AG08395 (cell line): ENCODE measurements around the gene POLR2J.
"Not testable (repeated sequence)": the region's sequence is repeated elsewhere in the genome, so short reads cannot be mapped to it uniquely, and the experiment has no call there.

Source experiments
- DNase-seq: peaks from one replicate; pipeline ENCODE4 v3.0.0; 2012; ENCODE audit warnings: mixed read lengths, low spot score

The POLR2J gene

GRCh38 chr7:102478314-102479208 lies at the start of gene POLR2J:
Gene POLR2J, minus strand, starts transcription at chr7:102478922. Its CDS starts 62 bp downstream, at chr7:102478860.
- not testable (repeated sequence) for DNase-seq

- DNase-seq: not testable (repeated sequence)
Observed at GRCh38 chr7:102527822-102528793, 49.4 kb upstream of the POLR2J start.

GRCh38 chr7:102527182-102527581 lies 48.5 kb upstream of the POLR2J start:
- DNase-seq: not testable (repeated sequence)

DNA sequence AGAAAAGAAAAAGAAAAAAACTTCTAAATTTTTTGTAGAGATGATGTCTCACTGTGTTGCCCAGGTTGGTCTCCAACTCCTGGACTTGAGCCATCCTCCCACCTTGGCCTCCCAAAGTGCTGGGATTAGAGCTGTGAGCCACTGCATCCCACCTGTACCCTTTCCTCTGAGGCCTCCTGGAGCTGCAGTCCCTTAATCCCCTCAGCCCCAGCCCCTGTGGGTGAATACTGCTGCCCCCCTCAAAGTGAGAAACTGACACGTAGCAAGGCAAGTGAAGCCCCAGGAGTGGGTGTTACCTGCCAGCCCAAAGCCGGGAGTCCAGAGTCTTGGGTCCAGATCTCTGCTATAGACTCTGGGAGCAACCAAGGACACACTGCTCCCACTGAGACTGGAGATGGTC lies 46.1 kb upstream of the POLR2J start:
- DNase-seq: not testable (repeated sequence)

DNA sequence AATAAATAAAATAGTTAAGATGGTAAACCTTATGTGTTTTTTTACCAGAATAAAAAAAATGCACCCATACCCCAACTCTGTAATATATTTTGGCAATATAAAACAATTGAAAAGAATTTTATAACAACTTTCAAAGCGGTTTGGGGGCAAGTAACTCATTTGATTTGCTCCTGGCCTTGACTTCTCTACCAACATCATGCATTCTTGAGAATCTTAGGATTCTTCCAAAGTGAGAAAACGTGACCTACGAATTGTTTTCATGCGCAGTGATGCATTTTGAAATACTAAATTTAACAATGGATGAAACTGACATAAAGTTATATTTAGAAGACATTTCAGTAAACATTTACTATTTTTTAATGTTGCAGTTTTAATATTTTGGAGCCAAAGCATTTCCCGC lies 42.1 kb upstream of the POLR2J start:
- not testable (repeated sequence) for DNase-seq

DNA sequence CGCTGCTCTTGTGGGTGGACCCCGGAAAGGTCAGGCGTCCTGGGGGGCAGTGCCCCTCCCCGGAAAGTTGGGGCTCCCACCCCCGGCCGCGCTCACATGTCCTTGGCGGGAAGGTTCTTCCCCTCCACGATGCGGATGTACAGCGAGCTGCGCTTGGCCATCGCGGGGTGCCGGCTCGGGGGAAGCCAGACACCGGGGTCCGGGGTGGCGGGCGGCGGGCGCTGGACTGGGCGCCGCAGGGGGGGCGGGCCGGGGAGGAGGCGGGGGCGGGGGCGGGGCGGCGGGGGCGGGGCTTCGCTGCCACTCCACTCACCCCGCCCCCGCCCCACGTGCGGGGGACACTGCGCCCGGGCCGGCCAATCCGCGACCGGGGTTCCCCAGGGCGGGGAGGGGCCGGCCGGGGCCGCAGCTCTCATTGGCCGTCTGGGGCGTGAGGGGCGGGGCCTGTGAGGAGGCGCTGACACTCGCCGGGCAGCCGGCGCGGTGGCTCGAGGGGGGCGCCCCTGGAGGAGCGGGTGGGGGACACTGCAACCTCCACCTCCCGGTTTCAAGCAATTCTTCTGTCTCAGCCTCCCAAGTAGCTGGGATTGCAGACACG lies 38.9 kb upstream of the POLR2J start, which contains the start of gene RASA4B:
RASA4B (minus strand) TSS at position 228 of the 598 bp plus-strand sequence; CDS start at position 161, 67 bp downstream.
- not testable (repeated sequence) for DNase-seq

GRCh38 chr7:102516951-102517350 lies 38.2 kb upstream of the POLR2J start:
- DNase-seq: not testable (repeated sequence)

- DNase-seq: not testable (repeated sequence)
Observed at GRCh38 chr7:102515889-102516288, 37.2 kb upstream of the POLR2J start.

DNA sequence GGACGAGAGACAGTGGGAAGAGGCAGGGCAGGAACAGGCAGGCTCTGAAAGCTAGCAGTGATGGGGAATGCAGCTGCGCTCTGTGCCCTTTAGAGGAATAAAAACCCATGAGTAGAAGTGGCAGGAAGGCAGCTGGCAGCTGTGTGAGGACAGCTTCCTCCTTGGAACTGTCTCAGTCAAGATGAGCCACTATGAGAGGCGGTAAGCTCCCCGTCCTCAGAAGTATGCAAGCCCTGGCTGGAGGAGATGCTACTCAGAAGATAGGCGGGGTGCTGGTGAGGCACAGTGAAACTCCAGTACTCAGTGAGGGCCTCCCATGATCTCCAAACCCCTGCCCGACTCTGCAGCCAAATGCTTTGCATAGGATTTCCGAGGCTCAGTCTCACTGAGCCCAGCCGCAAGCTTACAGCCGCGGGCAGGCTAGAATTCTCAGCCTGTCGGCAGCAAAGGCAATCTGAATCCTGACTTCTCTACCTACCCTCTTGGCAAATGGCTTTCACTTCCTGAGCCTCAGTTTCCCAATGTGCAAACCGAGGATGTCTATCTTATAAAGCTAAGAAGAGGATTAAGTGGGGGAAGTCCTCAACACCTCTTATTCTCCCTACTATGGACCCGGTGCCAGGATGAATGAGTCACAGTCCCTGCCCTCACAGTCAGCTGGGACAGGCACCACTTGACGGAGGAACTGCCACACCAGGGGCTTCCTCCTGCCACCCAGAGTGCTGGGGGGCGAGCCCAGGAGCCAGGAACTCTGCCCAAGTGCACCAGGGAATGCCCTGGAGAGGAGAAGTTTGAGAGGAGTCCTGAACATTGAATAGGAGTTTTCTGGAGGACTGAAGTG lies 36.4 kb upstream of the POLR2J start:
- not testable (repeated sequence) for DNase-seq

DNA sequence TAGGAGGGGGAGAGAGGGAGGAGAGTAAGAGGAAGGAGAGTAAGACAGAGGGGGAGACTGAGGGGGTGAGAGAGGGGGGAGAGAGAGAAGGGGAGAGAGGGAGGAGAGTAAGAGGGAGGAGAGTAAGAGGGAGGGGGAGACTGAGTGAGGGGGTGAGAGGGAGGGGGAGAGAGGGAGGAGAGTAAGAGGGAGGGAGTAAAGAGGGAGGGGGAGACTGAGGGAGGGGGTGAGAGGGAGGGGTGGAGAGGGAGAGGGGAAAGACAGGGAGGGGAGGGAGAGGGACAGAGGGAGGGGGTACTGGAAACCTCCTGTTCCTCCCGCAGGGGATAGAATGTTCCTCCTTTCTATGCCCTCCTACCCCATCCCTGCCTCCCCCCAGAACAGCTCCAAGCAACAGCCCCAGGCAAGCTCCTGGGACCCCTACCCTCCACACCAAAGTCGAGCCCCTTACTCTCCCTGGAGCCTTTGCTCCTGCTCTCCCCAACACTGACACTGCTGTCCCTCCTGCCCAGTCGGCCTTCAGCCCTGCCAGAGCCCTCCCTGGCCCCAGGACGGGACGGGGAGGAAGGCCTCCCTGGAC lies 34.0 kb upstream of the POLR2J start:
- DNase-seq: not testable (repeated sequence)

DNA sequence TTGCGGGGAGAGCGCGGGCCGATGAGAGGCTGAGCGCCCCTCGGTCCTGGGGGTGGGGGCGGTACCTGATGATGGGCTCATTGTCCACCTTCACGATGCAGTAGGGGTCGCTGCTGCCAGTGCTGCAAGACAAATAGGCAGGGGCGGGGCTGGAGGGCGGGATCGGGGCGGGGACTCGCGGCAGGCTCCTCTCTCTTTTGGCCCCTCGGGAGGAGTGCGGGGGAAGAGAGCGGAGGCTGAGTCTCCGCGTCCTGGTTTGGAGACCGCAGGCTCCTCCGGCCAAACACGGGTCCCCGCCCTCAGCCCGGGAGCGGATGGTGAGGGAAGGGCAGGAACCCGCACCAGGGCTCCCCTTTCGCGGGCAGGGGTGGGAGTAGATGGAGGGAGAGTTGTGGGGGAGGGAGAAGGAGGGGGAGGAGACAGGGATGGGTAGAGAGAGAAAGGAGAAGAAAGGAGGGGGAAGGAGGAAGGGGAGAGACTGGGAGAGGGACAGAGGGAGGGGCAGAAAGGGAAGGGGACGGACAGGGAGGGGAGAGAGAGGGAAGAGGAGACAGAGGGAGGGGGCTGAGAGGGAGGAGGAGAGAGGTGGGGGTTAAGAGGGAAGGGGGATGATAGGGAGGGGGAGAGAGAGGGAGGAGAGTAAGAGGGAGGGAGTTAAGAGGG lies 33.3 kb upstream of the POLR2J start:
- DNase-seq: not testable (repeated sequence)

- not testable (repeated sequence) for DNase-seq
Observed at GRCh38 chr7:102510575-102510974, 31.9 kb upstream of the POLR2J start.

DNA sequence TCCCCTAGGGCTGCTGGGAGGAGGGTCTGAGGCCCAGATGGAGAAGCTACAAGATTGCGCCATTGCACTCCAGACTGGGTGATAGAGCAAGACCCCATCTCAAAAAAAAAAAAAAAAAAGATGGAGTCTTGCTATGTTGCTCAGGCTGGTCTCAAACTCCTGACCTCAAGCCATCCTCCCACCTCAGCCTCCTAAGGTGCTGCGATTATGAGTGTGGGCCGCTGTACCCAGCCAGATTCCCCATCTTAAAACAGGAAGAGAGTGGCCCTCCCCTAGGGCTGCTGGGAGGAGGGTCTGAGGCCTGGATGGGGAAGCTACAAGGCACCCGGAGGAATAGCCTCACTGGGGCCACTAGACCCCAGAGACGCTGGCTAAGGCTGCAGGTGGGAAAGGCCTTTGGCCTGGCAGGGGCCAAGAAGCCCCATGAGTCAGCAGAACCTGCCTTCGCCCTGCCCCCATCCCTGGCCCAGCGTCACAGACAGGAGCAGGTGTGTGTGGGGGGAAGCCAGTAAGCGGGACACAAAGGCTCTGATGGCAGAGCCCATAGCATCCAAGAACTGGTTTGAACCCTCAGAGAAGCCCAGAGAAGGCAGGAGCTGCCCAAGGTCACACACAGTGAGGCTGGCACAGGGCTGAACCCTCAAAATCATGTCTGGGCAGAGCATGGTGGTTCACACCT lies 28.8 kb upstream of the POLR2J start:
- DNase-seq: not testable (repeated sequence)

- DNase-seq: not testable (repeated sequence)
Observed at GRCh38 chr7:102505298-102506185, 26.8 kb upstream of the POLR2J start.

DNA sequence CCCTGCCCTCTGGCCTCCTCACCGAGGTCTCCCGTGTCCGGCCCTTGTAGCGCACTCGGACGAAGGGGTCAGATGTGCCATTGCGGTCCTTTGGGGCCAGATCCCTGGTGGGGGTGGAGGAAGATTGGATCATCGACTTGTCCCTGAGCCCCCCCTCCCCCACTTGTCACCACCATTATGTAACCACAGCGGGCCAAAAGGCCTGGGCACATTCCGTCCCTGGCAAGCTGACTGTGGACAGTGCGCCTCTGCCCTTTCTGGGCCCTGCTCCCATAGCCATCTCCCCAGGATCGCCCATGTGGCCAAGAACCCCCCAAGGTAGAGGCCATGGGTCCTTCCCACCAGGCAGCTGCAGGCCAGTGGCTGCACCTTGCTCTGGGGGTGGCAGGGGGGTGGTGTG lies 24.4 kb upstream of the POLR2J start:
- DNase-seq: not testable (repeated sequence)

- DNase-seq: not testable (repeated sequence)
Observed at GRCh38 chr7:102498321-102498720, 19.6 kb upstream of the POLR2J start.

DNA sequence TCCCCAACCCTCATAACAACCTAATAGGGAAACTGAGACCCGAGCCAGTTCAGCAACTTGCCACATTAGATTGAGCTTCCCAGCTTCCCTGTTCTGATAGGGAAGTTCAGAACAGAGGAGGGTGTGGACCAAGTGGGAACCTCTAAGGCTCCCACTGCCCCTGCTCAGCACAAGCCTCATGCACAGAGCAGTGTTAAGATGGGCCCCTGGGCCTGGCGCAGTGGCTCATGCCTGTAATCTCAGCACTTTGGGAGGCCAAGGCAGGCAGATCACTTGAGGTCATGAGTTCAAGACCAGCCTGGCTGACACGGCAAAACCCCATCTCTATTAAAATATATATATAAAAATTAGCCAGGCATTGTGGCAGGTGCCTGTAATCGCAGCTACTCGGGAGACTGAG lies 18.6 kb upstream of the POLR2J start:
- not testable (repeated sequence) for DNase-seq

GRCh38 chr7:102496861-102497260 lies 18.1 kb upstream of the POLR2J start:
- not testable (repeated sequence) for DNase-seq
